Measurements from ENCODE around the gene NTS.

DNA sequence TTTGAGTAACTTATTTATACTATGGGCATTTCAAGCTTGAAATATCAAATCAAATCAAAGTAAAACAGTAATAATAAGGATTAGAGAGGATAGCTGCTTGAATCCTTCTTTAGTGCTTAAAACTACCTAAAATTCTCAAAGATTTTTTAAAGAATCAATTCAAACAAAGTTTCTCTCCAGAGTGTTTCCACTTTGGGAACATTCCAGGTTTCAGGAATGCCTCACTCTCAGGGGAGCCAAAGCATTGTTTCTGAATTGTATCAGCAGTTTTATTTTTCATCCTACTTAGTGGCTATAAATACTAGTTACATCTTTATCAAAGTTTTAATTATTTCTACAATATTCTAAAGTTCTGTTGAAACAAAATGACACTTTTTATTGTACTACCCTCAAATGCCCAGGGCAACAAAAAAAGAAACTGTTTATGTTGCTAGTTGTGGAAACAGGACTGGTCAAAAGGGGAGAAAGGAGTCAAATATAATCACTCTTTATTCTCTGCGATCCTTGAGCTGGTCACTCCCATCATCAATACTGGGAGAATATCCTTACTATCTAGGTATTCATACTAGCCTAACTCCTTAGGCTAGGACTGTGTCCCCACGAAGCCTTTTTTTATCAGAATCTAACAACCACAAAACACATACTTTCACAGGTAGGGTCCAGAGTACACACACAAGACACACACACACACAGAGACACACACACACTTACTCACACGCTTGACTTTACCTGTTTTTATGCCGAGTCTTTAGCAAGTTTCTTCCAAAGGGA is 38.5 kb upstream of the NTS start:
- TF ChIP-seq FOXM1 (IDR thresholded peaks at IDR 0.05; ENCODE audit: borderline replicate concordance) (no peak), BHLHE40 (IDR thresholded peaks at IDR 0.05; ENCODE audit: borderline replicate concordance) (no peak), ZNF384 (IDR thresholded peaks at IDR 0.05) (no peak), ELF4 (IDR thresholded peaks at IDR 0.05) (no peak)
- TF ChIP-seq, protein P1, sequence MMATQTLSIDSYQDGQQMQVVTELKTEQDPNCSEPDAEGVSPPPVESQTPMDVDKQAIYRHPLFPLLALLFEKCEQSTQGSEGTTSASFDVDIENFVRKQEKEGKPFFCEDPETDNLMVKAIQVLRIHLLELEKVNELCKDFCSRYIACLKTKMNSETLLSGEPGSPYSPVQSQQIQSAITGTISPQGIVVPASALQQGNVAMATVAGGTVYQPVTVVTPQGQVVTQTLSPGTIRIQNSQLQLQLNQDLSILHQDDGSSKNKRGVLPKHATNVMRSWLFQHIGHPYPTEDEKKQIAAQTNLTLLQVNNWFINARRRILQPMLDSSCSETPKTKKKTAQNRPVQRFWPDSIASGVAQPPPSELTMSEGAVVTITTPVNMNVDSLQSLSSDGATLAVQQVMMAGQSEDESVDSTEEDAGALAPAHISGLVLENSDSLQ (IDR thresholded peaks at IDR 0.05), result no peak
